Ishikawa (cell line): ENCODE data around the gene MAPK8IP2.

Experiments
- FOXM1 ChIP-seq: IDR thresholded peaks from 2 replicates; pipeline ENCODE4 v1.6.1; 2012; ENCODE audit warnings: low read depth, borderline replicate concordance
- REST ChIP-seq: IDR thresholded peaks from 2 replicates; pipeline ENCODE4 v1.6.1; 2012; ENCODE audit warnings: low read depth, mild to moderate bottlenecking
- TCF12 ChIP-seq: IDR thresholded peaks from 2 replicates; pipeline ENCODE4 v1.6.1; 2012; ENCODE audit warnings: low read depth
- TEAD4 ChIP-seq: IDR thresholded peaks from 2 replicates; pipeline ENCODE4 v1.6.1; 2012
- YY1 ChIP-seq: IDR thresholded peaks from 2 replicates; pipeline ENCODE4 v1.6.1; 2012; ENCODE audit warnings: low read depth

GRCh38 chr22:50640857-50641647 is 40.5 kb downstream of the MAPK8IP2 start:
- TF ChIP-seq FOXM1 (no peak), REST (no peak), TEAD4 (no peak), YY1 (no peak), TCF12 (no peak)
